GM18499 (cell line): ENCODE results near the gene MLNR.

ENCODE experiments used
- ATAC-seq: cut with Tn5 transposase; IDR thresholded peaks from one replicate; pipeline ENCODE4 v1.9.1; 2021; ENCODE audit warnings: moderate number of reproducible peaks; ENCODE audit not compliant: insufficient read depth, unreplicated experiment

MLNR gene

DNA sequence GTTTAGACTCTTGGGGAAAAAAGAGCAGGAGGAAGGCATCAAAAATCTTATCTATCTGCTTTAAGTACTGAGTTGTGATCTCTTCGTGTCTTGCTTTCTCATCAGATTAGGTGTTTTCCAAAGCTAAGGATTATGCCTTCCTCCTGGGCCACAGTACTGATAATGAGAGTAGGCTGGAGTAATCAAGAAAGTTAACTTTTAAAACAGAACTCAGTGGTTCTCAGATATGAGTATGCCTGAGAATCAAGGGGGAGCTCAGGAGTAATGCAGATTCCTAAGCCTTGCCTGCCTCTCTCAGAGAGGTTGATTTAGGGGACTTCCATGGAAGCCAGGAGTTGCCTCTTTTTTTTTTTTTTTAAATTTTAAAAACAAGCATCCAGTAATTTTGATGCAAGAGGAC lies 51.1 kb downstream of the MLNR start:
- ATAC-seq, result no peak
